Thoracic aorta (tissue), 2 donors: ENCODE results near the gene OXCT1. TPM values are rescaled to one million over a fixed set of nuclear protein-coding genes. Genes with fewer than 3 reads are reported as not detected.

ENCODE experiments used
- ATAC-seq: fragments of 150-250 bp; one replicate; pipeline ENCODE4 v1.8.0; 2017; ENCODE audit warnings: low read depth; ENCODE audit not compliant: insufficient number of reproducible peaks, low FRiP score
- DNase-seq: peaks from one replicate; pipeline ENCODE4 v3.0.0-alpha.2; 2020; ENCODE audit warnings: low spot score
- H3K27ac ChIP-seq, 2 donors: fragments of 200-600 bp; sonication (generic); 1 replicate in 1 of 2; 2 replicates in 1 of 2; pipeline ENCODE4 v1.5.1; 2016; ENCODE audit warnings: mild to moderate bottlenecking in 2 of 2, moderate library complexity in 2 of 2
- H3K27me3 ChIP-seq: fragments of 200-600 bp; sonication (generic); replicated peaks from 2 replicates; pipeline ENCODE4 v1.6.0; 2016; ENCODE audit warnings: mild to moderate bottlenecking; ENCODE audit not compliant: insufficient read depth
- H3K36me3 ChIP-seq: fragments of 200-600 bp; sonication (generic); one replicate; pipeline ENCODE4 v1.5.1; 2016
- H3K4me1 ChIP-seq, 2 donors: fragments of 200-600 bp; sonication (generic); 1 replicate in 1 of 2; 2 replicates in 1 of 2; pipeline versions ENCODE4 v1.5.1 to v1.6.0; 2016; ENCODE audit warnings: low read depth in 2 of 2, mild to moderate bottlenecking in 1 of 2; ENCODE audit not compliant: control insufficient read depth in 1 of 2
- H3K4me3 ChIP-seq: fragments of 200-600 bp; sonication (generic); 2 replicates; pipeline ENCODE4 v1.5.1; 2016; ENCODE audit warnings: mild to moderate bottlenecking
- H3K9me3 ChIP-seq: fragments of 200-600 bp; sonication (generic); 2 replicates; pipeline ENCODE4 v1.5.1; 2016
- total RNA-seq, 2 donors: library from RNA; depleted of rRNA; stranded (reverse); fragments of >200 nt; gene quantifications; one replicate each; pipeline versions ENCODE4 v1.1.0 to v1.2.3, GENCODE V29; 2016
- TF ChIP-seq, protein P1 (sequence below): fragments of 200-600 bp; sonication (generic); IDR thresholded peaks from one replicate; pipeline ENCODE4 v1.5.1; 2019; ENCODE audit warnings: antibody characterized with exemption

OXCT1 gene
- total RNA-seq, 2 donors from 2014 or later: 19.6 to 30.6 TPM

DNA sequence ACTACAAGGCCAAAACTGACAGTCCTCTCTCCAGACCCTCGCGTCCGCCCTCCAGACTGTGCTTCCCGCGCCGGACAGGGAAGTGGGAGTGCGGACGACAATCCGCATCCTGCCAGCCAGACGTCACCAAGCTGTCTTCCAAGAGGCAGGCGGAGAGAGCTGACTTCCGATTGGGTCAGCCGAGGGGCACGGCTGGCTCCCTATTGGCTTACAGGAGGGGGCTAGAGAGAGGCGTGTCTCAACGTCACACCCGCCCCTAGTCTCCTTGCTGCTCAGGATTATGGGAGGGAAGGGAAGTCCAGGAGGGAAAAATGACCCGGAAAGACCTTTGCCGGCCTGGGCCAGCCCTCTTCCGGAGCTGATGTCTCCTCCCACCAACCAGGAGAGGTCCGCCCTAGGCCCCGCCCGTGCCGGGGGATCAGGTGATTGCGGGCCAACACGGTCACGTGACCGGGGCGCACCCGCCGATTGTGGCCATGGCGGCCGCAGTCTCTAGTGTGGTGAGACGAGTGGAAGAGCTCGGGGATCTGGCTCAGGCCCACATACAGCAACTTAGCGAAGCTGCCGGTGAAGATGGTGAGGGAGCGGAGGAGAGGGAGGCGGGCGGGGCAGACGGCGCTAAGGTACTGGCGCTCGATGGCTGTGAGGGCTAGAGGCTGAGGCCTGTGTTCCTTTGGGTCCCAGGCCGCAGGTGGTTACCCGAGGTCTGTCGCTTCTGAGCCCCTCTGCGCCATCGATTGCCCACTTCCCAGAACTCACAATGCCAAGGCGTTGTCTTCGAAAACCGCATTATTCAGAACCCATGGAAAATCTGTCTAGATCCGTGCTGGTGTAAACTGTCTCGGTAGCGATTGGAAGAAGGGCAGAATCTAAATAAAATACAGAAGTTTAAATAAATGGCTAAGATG, 33.9 kb upstream of the OXCT1 start, which contains the start of gene RIMOC1:
TSS of gene RIMOC1 (plus strand) at position 453 of the 908 bp plus-strand sequence. CDS start at position 477, 24 bp downstream.
- H3K27ac ChIP-seq: peak within 1 kb of the TSS; percentile 90 to 97

DNA sequence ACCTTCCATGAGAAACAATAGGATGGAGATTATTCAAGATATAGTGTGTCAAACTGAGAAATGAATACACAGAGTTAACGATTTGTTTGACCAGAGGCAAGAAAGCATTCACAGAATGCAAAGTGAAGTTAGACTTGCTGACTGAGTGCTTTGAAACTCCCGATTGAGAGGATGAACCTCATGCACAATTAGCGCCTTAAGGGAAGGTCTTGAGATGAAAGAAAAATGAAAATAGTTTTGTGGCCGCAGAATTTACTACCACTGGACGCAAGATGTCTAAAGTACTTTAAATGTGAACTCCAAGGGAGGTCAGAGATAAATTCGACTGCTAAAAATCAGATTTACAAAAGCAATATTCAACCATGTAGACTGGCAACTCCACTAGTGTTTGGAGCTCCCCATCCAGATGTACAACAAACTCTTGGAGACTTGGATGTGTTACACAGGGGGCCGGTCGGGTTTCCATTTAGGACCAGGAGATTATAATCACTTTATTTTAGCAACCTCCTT, 33.2 kb upstream of the OXCT1 start:
- TF ChIP-seq, protein P1, sequence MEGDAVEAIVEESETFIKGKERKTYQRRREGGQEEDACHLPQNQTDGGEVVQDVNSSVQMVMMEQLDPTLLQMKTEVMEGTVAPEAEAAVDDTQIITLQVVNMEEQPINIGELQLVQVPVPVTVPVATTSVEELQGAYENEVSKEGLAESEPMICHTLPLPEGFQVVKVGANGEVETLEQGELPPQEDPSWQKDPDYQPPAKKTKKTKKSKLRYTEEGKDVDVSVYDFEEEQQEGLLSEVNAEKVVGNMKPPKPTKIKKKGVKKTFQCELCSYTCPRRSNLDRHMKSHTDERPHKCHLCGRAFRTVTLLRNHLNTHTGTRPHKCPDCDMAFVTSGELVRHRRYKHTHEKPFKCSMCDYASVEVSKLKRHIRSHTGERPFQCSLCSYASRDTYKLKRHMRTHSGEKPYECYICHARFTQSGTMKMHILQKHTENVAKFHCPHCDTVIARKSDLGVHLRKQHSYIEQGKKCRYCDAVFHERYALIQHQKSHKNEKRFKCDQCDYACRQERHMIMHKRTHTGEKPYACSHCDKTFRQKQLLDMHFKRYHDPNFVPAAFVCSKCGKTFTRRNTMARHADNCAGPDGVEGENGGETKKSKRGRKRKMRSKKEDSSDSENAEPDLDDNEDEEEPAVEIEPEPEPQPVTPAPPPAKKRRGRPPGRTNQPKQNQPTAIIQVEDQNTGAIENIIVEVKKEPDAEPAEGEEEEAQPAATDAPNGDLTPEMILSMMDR: no peak
- peak overlapping the region; percentile 90 to 97 for H3K27ac ChIP-seq
- peaks cover 10 to 18% of the 10 kb centered on the region in 2 donors for H3K4me1 ChIP-seq
- H3K27me3 ChIP-seq: no peaks in the 10 kb centered on the region
- peak overlapping the region; percentile 77 for H3K4me3 ChIP-seq
- ATAC-seq (no peak), DNase-seq (no peak)
- no peaks in the 10 kb centered on the region for H3K9me3 ChIP-seq
- peaks cover 9% of the 10 kb centered on the region for H3K36me3 ChIP-seq

More for the DNA sequence above, 33.9 kb upstream of the OXCT1 start, which contains the start of gene RIMOC1:
- H3K4me3 ChIP-seq: peak within 1 kb of the TSS; percentile 77
- ATAC-seq (peak; percentile 99), DNase-seq (peak; percentile 96)
- peaks cover 11% of the 10 kb centered on the region for H3K36me3 ChIP-seq
- TF ChIP-seq, protein P1: no peak
- H3K4me1 ChIP-seq: peaks cover 10 to 25% of the 10 kb centered on the region in 2 donors
- H3K27me3 ChIP-seq: no peaks in the 10 kb centered on the region
- H3K9me3 ChIP-seq: no peaks in the 10 kb centered on the region

DNA sequence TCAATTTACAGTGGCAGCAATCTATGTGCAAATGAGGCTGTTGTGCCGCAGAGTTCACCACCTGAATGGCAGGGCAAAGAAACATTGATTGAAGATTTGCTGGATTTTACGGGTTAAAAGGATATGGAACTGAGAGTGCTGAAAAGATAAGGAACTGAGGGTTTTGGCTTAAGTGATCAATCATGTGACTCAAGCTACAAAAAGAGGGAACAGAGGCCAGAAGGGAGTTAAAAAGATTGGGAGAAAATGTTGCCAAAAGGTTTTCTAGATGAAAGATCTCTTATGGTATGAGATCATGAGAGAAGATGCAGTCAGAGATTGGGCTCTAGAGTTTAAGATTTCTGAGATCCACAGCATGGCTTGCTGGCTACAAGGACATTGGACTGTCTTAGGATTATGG, 26.0 kb upstream of the OXCT1 start:
- H3K4me3 ChIP-seq: no peak overlapping the region
- DNase-seq: no peak
- H3K9me3 ChIP-seq: no peaks in the 10 kb centered on the region
- H3K27ac ChIP-seq: no peak overlapping the region
- no peaks in the 10 kb centered on the region for H3K36me3 ChIP-seq
- no peak for ATAC-seq
- no peaks in the 10 kb centered on the region for H3K4me1 ChIP-seq
- TF ChIP-seq, protein P1: no peak
- no peaks in the 10 kb centered on the region for H3K27me3 ChIP-seq

DNA sequence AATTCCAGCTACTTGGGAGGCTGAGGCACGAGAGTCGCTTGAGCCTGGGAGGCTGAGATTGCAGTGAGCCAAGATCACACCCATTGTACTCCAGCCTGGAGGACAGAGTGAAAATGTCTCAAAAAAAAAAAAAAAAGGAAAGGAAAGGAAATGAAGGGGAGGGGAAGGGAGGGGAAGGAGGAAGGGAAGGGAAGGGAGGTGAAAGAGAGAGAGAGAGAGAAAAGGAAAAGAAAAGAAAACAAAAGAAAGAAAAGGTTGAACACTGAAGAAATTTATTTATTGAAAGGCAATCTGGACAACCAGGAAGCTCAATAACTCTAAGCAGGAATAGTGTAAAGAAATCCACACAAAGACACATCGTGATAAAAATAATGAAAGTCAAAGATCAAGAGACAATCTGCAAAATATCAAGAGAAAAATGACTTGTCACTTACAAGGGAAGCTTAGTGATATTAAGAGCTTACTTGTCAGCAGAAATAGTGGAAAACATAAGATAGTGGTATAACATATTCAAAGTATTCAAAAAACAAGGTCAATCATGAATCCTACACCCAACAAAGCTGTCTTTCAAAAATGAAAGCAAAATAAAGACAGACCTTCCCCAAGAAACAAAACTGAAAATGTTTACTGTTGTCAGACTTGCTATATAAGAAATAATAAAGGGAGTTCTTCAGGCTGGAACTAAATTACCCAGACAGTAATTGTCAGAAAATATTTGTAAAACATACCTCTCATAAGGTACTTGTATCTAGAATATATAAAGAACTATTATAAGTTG, 23.0 kb upstream of the OXCT1 start:
- DNase-seq (no peak), ATAC-seq (no peak)
- TF ChIP-seq, protein P1: no peak
- no peaks in the 10 kb centered on the region for H3K9me3 ChIP-seq
- H3K4me3 ChIP-seq: no peak overlapping the region
- H3K27ac ChIP-seq: no peak overlapping the region
- H3K36me3 ChIP-seq: no peaks in the 10 kb centered on the region
- no peaks in the 10 kb centered on the region for H3K27me3 ChIP-seq
- no peaks in the 10 kb centered on the region for H3K4me1 ChIP-seq

DNA sequence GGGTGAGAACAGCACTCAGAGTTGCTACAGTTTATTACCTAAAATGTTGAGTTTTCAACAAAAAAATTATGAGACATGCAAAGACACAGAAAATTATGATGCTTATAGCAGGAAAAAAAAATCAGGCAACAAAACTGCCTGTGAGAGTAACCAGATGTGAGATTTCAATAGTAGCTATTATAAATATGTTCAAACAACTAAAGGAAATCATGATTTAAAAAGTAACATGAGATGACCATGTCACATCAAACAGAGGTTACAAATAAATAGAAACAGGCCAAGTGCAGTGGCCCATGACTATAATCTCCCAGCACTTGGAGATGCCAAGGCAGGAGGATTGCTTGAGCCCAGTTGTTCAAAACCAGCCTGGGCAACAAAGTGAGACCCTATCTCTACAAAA, 21.8 kb upstream of the OXCT1 start:
- Histone ChIP-seq H3K4me3 (no peak overlapping the region), H3K4me1 (no peaks in the 10 kb centered on the region), H3K9me3 (no peaks in the 10 kb centered on the region), H3K36me3 (no peaks in the 10 kb centered on the region), H3K27me3 (no peaks in the 10 kb centered on the region), H3K27ac (no peak overlapping the region)
- DNase-seq (no peak), ATAC-seq (no peak)
- TF ChIP-seq, protein P1: no peak
